ENCODE measurements around the gene SP2.

GRCh38 chr17:47877368-47878034 is 18.5 kb upstream of the SP2 start:
- TF ChIP-seq, protein P1, sequence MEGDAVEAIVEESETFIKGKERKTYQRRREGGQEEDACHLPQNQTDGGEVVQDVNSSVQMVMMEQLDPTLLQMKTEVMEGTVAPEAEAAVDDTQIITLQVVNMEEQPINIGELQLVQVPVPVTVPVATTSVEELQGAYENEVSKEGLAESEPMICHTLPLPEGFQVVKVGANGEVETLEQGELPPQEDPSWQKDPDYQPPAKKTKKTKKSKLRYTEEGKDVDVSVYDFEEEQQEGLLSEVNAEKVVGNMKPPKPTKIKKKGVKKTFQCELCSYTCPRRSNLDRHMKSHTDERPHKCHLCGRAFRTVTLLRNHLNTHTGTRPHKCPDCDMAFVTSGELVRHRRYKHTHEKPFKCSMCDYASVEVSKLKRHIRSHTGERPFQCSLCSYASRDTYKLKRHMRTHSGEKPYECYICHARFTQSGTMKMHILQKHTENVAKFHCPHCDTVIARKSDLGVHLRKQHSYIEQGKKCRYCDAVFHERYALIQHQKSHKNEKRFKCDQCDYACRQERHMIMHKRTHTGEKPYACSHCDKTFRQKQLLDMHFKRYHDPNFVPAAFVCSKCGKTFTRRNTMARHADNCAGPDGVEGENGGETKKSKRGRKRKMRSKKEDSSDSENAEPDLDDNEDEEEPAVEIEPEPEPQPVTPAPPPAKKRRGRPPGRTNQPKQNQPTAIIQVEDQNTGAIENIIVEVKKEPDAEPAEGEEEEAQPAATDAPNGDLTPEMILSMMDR (IDR thresholded peaks at IDR 0.05), result no peak
- no peak for TF ChIP-seq POLR2AphosphoS5 (IDR thresholded peaks at IDR 0.05)

Data from prostate gland (tissue), 2 donors.